ENCODE data around the gene MAP7D1. TPM values are rescaled to one million over a fixed set of nuclear protein-coding genes. Genes with fewer than 3 reads are reported as not detected.

MAP7D1 gene
- total RNA-seq, 4 donors from 2014 or later, result 74.3 to 187 (median 86.0) TPM

Small RNA genes within 50 kb of the gene (small RNA-seq; reads per million reads assigned to genes)
- 0 reads per million in 4 donors for gene RN7SL131P

Other genes starting within 250 kb of the MAP7D1 start
- gene AGO3, start 225.1 kb upstream of the MAP7D1 start, total RNA-seq, result 100 to 1,000 TPM in 1 of 4 donors, 10 to 100 TPM in 3; 11.3 to 357 (median 14.1) TPM
- not detected for gene TEKT2, start 72.1 kb upstream of the MAP7D1 start, total RNA-seq
- gene ADPRS, start 67.3 kb upstream of the MAP7D1 start, total RNA-seq, result 10 to 100 TPM; 18.3 to 41.8 (median 28.6) TPM
- 1 to 10 TPM; 1.2 to 5.4 (median 1.7) TPM for gene COL8A2, start 30.9 kb upstream of the MAP7D1 start, total RNA-seq
- 100 to 1,000 TPM in 3 of 4 donors, 10 to 100 TPM in 1; 54.6 to 165 (median 105) TPM for gene TRAPPC3, start 6.7 kb upstream of the MAP7D1 start, total RNA-seq
- 10 to 100 TPM; 25.8 to 73.7 (median 59.9) TPM for gene THRAP3, start 68.3 kb downstream of the MAP7D1 start, total RNA-seq
- gene SH3D21, start 150.2 kb downstream of the MAP7D1 start, total RNA-seq, result 100 to 1,000 TPM in 1 of 4 donors, 10 to 100 TPM in 3; 12.7 to 143 (median 15.9) TPM
- gene EVA1B, start 167.5 kb downstream of the MAP7D1 start, total RNA-seq, result 10 to 100 TPM in 3 of 4 donors, 1 to 10 TPM in 1; 4.4 to 24.8 (median 10.4) TPM
- 100 to 1,000 TPM in 1 of 4 donors, 10 to 100 TPM in 3; 34.0 to 154 (median 44.3) TPM for gene STK40, start 229.8 kb downstream of the MAP7D1 start, total RNA-seq
- 10 to 100 TPM in 3 of 4 donors, not detected in 1; 25.4 to 59.8 (median 32.9) TPM for gene LSM10, start 241.7 kb downstream of the MAP7D1 start, total RNA-seq

Measured in transverse colon (tissue), 4 donors.